ENCODE measurements around the gene SLC48A1. TPM values are rescaled to one million over a fixed set of nuclear protein-coding genes. Genes with fewer than 3 reads are reported as not detected.

SLC48A1 gene
- total and polyA plus RNA-seq, 10 of the 15 experiments (the other 5 are each of a cell fraction or from before 2014, with no cell fraction given) = 1.1 to 4.9 (median 1.9) TPM

DNA sequence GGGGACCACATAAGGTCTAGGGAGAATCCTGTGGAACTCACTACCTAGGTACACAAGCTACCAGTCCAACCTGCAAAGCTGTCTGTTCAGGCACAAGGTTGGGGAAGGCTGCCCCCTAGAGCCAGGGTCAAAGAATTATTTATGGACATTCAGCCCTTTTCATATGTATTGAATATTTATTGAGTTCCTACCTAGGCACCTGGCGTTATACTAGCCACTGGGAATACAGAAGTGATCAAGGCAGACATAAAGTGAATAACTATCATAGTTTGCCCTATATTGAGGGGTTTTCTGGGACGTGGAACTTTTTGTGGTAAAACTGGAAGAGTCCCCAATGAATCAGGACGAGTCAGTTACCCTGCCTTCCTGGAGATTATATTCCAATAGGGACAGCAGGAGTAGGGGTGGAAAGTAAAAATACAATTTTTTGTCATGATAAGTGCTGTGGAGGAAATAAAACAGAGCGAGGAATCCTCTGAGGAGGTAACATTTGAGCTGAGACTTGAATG, 5.8 kb upstream of the SLC48A1 start:
- no peaks in the 10 kb centered on the region for H3K79me2 ChIP-seq (ENCODE audit: control insufficient read depth, insufficient read depth, low read length)
- DNase-seq (ENCODE audit: low read depth, low spot score) (no peak), ATAC-seq (peak; percentile 89), FAIRE-seq (peak; percentile 75)
- BruUV-seq (replicated peaks) = no TSS peak
- no peaks in the 10 kb centered on the region for H3K4me1 ChIP-seq (ENCODE audit: control insufficient read depth, insufficient read depth, low read length)
- 2% methylated on average over 4 of the region's 4 CpGs for WGBS (ENCODE audit: insufficient coverage, insufficient replicate concordance, low lambda C conversion rate, missing lambda C conversion rate)
- H3K9me3 ChIP-seq (replicated peaks; ENCODE audit: control insufficient read depth, insufficient read depth, low read length) = no peaks in the 10 kb centered on the region
- SMC1A ChIA-PET (ENCODE audit: uncharacterized antibody, unreplicated experiment) = interaction anchor here (1.2 to 7.2 kb wide), 20 partner anchors 8 to 116 kb away, joined by 3 to 267 read pairs (median 6); partner anchors contain the start of genes ENDOU, RAPGEF3 and RPAP3
- CTCF ChIA-PET = interaction anchor here (0.6 to 19.3 kb wide), 30 partner anchors 11 to 735 kb away, joined by 3 to 814 read pairs (median 6); partner anchors contain the start of genes ENDOU, RAPGEF3 and RPAP3
- H4K20me1 ChIP-seq (ENCODE audit: control insufficient read depth, insufficient read depth) = no peaks in the 10 kb centered on the region
- no peaks in the 10 kb centered on the region for H3K27me3 ChIP-seq (replicated peaks in 1 of 2; ENCODE audit: control insufficient read depth in 2 of 2, insufficient read depth in 2 of 2, low read length in 1 of 2)
- no peak overlapping the region for H3K4me3 ChIP-seq
- H2AFZ ChIP-seq (ENCODE audit: control insufficient read depth, low read depth, low read length) = no peak overlapping the region
- H3K36me3 ChIP-seq (ENCODE audit: control insufficient read depth in 2 of 2, insufficient read depth in 2 of 2, low read length in 1 of 2) = no peaks in the 10 kb centered on the region
- intact Hi-C loops (cut with micrococcal nuclease; ENCODE audit: unreplicated experiment) = loop anchor here (1.0 kb wide), 2 partner anchors 25 to 52 kb away; no protein-coding TSS in a partner anchor
- no peak for TF ChIP-seq FOXM1 (IDR thresholded peaks at IDR 0.05; ENCODE audit: low read depth, low read length)
- TF ChIP-seq NFXL1 (IDR thresholded peaks at IDR 0.05; ENCODE audit: borderline replicate concordance) = no peak
- peak; percentile 95 for TF ChIP-seq SMC3 (IDR thresholded peaks at IDR 0.05; ENCODE audit: borderline replicate concordance, low read length)
- TF ChIP-seq, protein P1, sequence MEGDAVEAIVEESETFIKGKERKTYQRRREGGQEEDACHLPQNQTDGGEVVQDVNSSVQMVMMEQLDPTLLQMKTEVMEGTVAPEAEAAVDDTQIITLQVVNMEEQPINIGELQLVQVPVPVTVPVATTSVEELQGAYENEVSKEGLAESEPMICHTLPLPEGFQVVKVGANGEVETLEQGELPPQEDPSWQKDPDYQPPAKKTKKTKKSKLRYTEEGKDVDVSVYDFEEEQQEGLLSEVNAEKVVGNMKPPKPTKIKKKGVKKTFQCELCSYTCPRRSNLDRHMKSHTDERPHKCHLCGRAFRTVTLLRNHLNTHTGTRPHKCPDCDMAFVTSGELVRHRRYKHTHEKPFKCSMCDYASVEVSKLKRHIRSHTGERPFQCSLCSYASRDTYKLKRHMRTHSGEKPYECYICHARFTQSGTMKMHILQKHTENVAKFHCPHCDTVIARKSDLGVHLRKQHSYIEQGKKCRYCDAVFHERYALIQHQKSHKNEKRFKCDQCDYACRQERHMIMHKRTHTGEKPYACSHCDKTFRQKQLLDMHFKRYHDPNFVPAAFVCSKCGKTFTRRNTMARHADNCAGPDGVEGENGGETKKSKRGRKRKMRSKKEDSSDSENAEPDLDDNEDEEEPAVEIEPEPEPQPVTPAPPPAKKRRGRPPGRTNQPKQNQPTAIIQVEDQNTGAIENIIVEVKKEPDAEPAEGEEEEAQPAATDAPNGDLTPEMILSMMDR (IDR thresholded peaks at IDR 0.05 in 2 of 3, conservative IDR thresholded peaks at IDR 0.05 in 1 of 3; ENCODE audit: control insufficient read depth in 2 of 3, extremely low read depth in 1 of 3, insufficient read depth in 1 of 3, low read depth in 3 of 3, low read length in 3 of 3) = peak; percentile 68 to 87 (median 73)
- TF ChIP-seq RAD21 (IDR thresholded peaks at IDR 0.05; ENCODE audit: insufficient read depth, low read depth, low read length) = peak; percentile 92
- 0 out of 2 replicates have a peak, but pooled peaks have one; percentile 36 for TF ChIP-seq YY1 (IDR thresholded peaks at IDR 0.05; ENCODE audit: low read depth, low read length)
- H3K4me2 ChIP-seq (ENCODE audit: control insufficient read depth, insufficient read depth) = no peak overlapping the region
- no peak overlapping the region for H3K9ac ChIP-seq (ENCODE audit: control insufficient read depth, insufficient read depth, low read length)
- in situ Hi-C loops (cut with MboI) = no loop called here
- POLR2A ChIA-PET = interaction anchor here (1.0 to 5.7 kb wide), 2 partner anchors 25 to 112 kb away, joined by 3 to 40 read pairs; no protein-coding TSS in a partner anchor
- H3K27ac ChIP-seq (ENCODE audit: control insufficient read depth, insufficient read depth) = no peak overlapping the region
- RAD21 ChIA-PET (ENCODE audit: unreplicated experiment) = interaction anchor here (0.6 to 8.9 kb wide), 22 partner anchors 11 to 115 kb away, joined by 3 to 327 read pairs (median 6); partner anchors contain the start of genes ENDOU and RAPGEF3
